CD1c-positive myeloid dendritic cell (primary cell): ENCODE measurements around the gene NLGN1.

Experiments used
- DNase-seq: peaks from one replicate; pipeline ENCODE4 v3.0.0-alpha.2; 2016; ENCODE audit errors: extremely low spot score

Gene NLGN1

DNA sequence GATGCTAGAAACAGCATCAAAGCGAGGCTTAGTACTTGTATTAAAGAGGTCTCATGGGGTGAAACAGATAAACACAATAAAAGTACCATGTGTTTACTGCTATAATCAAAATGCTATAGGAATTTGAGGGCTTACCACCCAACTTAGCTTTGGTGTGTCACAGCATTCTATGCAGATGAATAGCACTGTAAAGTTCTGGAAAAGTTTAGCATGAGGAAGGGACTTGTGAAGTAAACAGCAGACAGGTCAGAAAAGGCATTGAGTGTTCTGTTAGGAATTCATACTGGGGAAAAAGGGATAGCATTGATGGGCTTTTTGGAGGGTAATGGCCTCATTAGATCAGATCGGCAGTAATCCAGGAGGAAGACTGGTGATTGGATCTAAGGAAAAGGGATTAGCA, 505.3 kb downstream of the NLGN1 start:
- DNase-seq = no peak

DNA sequence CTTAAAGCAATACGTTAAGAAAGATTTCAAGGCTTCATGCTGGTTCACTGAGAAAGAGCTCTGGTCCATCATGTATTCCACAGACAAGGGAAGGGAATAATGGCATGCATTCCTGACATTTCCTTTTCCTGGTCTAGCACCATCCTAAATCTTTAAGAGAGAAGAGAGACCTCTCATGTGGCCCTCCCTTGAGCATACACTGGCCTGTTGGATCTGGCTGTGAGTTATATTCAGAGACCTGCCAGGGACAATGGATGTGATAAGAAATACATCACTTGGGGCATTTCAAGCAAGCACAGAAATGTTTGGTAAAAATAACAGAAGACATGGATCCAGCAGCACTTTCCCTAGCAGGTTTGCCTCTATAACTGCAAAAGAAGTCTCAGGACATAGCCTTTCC, 507.8 kb downstream of the NLGN1 start:
- no peak for DNase-seq

- DNase-seq = no peak
Measured at GRCh38 chr3:173911446-173911845, 513.9 kb downstream of the NLGN1 start.

- DNase-seq = no peak
Measured at GRCh38 chr3:173912126-173912525, 514.6 kb downstream of the NLGN1 start.

DNA sequence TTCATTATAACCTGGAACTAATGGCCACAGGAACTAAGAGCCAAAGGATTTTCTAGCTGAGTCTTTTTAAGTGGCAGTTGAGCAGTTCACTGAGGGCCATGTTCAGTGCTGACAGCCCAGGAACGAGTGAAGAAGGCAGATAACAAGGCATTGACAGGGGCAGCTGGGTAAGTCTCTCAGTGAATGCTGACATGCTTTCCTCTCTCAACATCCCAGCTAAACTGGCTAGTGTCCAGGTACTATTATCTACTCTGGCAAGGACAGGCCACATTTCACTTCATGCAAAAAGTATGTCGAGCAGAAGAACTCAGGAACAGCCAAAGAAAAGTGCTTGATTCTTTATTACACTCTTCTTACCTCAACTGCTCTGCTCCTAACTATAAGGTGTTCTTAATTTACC, 515.9 kb downstream of the NLGN1 start:
- no peak for DNase-seq

- no peak for DNase-seq
Measured at GRCh38 chr3:173913974-173914421, 516.5 kb downstream of the NLGN1 start.

- DNase-seq = no peak
Measured at GRCh38 chr3:173916799-173917198, 519.3 kb downstream of the NLGN1 start.

- no peak for DNase-seq
Measured at GRCh38 chr3:173920386-173920785, 522.8 kb downstream of the NLGN1 start.

DNA sequence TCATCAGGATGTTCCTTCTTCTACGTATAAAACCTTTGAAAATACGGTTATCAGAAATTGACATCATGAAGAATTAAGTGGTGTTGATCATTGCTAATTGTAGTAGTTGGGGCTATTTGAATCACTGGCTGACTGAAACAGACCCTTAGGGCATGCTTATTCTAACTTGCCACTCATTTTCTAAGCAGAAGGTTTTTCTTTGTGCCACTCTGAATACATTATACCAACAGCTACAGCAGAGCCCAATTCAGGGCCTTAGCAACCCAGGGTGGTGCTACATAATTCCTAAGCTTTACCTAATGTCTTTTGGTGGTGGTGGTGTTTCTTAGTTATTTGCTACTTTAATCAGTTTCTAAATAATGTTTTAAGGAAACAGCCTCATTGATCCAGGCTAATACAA, 524.2 kb downstream of the NLGN1 start:
- DNase-seq = no peak

- DNase-seq = no peak
Measured at GRCh38 chr3:173923204-173923603, 525.7 kb downstream of the NLGN1 start.

- no peak for DNase-seq
Measured at GRCh38 chr3:173930251-173930650, 532.7 kb downstream of the NLGN1 start.

GRCh38 chr3:173932624-173933023, 535.1 kb downstream of the NLGN1 start:
- DNase-seq = no peak

- DNase-seq = no peak
Measured at GRCh38 chr3:173933113-173933512, 535.6 kb downstream of the NLGN1 start.

GRCh38 chr3:173936316-173936715, 538.8 kb downstream of the NLGN1 start:
- no peak for DNase-seq

DNA sequence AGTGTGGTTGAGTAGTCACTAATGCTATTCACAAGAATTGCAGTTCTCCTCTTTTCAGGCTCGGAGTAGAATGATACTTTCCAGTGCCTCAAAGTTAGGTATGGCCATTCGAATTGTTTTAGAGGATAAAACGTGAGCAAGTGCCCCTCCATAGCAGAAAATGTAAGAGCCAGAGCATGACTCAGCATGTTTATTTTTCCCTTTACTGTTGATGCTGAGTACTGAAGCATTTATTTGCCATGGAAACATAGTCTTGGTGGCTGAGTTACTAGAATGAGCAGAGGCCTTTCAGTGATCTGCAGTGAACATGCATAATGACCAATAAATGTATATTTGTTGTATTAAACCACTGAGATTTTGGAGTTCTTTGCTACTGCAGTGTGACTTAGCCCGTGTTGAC, 540.6 kb downstream of the NLGN1 start:
- DNase-seq = no peak

DNA sequence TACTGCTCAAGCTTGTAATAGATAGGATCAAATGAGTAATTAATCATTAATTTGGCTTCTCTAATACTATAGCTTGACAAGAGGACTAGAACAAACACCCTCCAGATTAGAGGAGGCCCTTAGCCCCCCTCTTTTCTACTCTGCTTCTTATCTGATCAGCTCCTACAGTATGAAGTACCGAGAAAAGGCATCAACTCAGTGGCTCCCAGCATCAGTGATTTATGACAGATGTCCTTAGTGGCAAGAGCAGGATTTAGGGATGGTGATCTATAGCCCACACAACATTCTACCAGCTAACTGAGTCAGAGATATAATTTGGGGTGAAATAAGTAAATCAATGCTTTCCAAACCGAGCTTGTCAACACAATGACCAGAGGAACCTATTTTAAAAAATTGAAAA, 541.1 kb downstream of the NLGN1 start:
- DNase-seq = no peak

GRCh38 chr3:173939331-173939730, 541.8 kb downstream of the NLGN1 start:
- no peak for DNase-seq

DNA sequence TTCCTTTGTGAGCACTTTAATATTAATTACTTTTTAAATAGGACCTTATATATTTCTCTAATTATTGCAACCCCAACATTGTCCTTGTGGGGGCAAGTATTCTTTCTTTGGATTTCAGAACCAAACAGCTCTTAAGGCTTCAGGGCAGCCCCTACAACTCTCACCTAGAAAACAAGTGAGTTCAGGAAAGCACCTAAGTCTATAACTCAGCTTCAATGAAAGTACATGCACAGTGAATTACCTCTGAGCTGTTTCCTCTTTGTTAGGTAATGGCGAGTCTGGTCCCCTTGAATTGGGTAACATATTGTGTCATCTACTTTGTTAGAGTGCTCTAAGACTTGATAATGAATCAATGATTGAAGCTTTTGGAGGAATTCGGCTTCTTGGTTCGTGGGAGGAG, 545.7 kb downstream of the NLGN1 start:
- no peak for DNase-seq

- DNase-seq = no peak
Measured at GRCh38 chr3:173945170-173945569, 547.6 kb downstream of the NLGN1 start.

DNA sequence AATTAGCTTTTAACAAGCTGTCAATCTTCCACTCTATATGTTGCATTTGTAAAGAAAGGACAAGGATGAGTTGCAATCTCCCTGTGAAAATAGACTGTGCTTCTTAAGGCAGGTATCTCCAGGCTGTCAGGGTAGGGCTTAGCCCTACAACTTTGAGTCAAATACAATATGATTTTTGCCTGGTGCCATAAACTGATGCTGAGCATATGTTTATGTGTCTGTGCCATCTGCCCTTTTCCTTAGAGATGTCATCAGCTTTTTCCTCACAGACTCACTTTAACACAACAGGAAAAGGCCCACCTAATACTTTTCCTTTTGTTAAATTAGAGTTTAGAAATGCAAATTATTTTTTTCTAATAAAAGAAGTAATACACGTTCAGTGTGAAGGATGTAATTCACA, 548.3 kb downstream of the NLGN1 start:
- DNase-seq = no peak

DNA sequence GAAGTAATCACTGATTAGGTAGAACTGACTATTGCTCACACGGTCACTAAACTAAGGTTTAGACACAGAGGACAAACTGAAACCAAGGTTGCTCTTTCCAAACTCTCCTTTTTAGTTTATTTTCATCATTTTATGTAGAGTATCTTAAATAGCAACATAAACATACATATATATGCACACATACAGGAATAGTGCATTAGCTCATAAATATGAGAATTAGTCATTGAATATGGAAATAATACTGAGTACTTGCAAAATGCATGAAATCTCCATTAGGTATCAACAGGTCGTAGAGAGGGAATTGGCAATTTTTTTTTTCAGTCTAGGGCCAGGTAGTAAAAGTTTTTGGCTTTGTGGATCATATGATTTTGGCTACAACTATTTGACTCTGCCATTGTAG, 557.1 kb downstream of the NLGN1 start:
- DNase-seq = no peak

DNA sequence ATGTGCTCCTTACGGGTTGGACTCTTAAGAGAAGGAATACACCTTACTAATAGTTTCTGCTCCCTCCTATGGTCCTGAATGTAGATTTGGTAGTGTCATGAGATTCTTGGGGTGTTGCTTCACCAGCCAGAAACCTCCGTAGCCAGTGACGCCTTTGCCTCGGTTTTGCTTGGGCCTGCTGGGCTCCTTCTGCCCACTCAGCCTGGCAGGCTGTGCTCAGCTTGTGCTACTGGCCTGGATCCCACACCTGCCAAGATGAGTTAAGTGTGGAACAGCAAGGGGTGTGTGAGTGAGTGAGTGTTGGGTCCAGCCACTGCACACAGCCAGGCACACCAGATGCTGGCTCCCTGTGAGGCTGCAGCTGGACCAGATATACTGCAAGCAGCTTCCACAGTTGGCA, 560.1 kb downstream of the NLGN1 start:
- no peak for DNase-seq

DNA sequence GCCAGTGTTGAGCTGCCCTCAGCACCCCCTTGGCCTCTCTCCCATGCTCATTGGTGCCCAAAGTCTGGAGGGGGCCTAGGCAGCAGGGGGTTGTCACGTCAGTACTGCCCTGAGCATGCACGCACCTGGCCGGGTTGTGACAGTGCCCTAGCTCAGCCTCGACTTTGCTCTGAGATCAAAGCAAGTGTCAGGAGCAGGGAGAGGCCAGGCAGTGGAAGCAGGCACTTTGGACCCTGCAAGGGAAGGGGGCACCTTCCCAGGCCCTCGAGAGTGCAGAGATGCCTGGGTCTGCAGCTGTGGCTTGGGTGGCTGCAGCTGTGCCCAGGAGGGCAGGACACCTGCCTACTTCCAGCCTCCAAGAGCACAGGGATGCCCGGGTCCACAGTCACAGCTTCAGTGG, 561.3 kb downstream of the NLGN1 start:
- no peak for DNase-seq

DNA sequence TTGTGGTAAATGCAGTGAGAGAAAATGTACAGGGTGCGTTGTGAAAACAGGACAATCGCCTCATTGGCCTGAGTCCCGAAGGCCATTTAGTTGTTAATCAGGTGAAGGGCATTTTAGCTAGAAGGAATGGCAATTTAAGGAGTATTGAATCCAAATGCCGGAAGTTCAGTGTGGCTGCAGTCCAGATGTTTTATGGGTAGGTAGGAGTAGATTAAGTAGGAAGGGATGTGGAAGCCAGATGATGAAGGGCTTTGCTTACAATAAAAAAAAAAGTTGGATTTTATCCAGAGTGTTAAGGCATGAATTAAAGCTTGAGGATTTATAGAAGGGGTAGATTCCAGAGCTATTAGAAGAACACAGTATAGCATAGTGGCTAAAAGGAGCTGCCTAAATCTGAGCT, 572.7 kb downstream of the NLGN1 start:
- DNase-seq = no peak

DNA sequence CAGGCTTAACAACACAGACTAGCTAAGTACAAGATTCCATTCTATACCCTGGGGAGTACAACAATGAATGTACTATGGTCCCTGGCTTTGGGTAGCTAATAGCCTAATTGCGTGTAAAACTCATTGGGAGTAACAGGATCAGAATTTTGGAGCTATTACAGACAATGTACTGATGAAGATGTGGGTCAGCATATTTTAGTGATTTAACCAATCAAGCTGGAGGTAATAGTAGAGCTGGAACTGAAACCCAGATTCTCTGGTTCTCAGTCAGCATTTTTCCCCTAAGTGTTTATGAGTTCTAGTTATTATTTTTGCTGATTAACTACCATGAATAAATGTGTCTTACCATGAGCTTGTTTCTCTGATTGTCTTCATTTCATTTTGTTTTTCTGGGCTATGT, 578.7 kb downstream of the NLGN1 start:
- no peak for DNase-seq
